ENCODE data around the gene ZBTB5.

DNA sequence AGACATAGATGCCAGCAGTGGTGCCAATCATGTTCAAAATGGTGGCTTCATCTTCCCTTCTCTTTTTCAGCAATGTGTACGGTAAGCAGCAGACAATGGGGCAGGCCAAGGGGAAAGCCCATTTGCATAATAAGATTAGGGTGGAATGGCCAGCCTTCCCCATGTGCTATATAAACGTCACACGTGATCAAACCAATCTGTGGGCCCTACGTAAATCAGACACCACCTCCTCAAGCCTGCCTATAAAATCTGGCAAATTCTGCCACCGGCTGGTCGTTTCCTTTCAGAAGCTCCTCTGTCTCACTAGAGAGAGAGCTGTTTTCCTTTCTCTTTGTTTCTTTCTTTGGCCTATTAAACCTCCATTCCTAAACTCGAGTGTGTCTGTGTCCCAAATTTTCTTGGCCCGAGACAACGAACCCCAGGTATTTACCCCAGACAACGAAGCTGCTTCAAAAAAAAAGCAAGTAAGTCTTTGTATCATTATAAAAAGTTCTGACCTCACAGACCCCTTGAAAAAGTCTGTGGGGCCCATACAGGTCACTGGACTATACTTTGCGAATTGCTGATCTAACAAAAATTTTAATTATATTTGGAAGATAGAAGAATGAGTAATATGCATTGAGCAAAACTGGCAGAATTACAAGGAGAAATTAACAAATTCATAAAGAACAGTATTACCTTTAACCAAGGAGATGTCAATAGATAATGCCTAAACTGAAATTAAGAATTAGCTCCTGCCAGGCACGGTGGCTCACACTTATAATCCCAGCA, 15.2 kb downstream of the ZBTB5 start:
- TF ChIP-seq YY1 (IDR thresholded peaks at IDR 0.05; ENCODE audit: insufficient read depth, insufficient read length) (no peak), ZNF274 (IDR thresholded peaks at IDR 0.05; ENCODE audit: low read depth, low read length) (no peak), SUZ12 (IDR thresholded peaks at IDR 0.05; ENCODE audit: extremely low read depth, insufficient read depth, insufficient read length) (no peak)
